ENCODE data around the gene C3orf52.

DNA sequence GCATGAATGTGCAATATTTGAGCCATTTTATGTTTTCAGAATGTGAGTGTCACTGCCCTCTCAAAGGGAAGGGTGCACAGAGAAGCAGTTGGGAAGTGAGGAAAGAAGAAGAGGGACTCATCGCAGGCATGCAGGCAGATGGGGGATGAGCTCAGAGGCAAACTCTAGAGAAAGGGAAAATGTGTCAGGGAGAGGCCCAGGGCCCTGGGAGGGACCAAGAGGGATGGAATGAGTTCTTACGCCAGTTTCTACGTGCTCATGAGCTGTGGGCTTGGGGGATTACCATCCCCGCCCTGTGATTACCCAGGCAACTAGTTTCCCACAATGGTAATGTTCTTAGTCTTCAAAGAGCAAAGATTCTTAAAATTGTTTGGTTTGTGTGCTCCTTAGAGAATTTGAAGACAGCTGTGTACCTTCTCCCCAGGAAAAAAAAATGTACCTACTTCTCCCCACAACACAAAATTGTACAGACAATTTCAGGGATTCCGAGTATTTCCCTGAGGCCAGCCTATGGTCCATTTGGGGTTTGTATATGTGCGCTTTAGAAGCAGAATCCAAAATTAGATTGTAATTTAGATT is 29.1 kb downstream of the C3orf52 start:
- TF ChIP-seq, protein P1, sequence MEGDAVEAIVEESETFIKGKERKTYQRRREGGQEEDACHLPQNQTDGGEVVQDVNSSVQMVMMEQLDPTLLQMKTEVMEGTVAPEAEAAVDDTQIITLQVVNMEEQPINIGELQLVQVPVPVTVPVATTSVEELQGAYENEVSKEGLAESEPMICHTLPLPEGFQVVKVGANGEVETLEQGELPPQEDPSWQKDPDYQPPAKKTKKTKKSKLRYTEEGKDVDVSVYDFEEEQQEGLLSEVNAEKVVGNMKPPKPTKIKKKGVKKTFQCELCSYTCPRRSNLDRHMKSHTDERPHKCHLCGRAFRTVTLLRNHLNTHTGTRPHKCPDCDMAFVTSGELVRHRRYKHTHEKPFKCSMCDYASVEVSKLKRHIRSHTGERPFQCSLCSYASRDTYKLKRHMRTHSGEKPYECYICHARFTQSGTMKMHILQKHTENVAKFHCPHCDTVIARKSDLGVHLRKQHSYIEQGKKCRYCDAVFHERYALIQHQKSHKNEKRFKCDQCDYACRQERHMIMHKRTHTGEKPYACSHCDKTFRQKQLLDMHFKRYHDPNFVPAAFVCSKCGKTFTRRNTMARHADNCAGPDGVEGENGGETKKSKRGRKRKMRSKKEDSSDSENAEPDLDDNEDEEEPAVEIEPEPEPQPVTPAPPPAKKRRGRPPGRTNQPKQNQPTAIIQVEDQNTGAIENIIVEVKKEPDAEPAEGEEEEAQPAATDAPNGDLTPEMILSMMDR (IDR thresholded peaks at IDR 0.05), result no peak
- TF ChIP-seq POLR2AphosphoS5 (IDR thresholded peaks at IDR 0.05) (no peak), POLR2A (IDR thresholded peaks at IDR 0.05) (no peak)

All from prostate gland (tissue), 2 donors.